WTC11 (cell line): ENCODE measurements around the gene IL17RD. TPM values are rescaled to one million over a fixed set of nuclear protein-coding genes. Genes with fewer than 3 reads are reported as not detected.

Source experiments
- ATAC-seq: fragments of 200-7000 bp; cut with Tn5 transposase; 2 replicates; pipeline ENCODE4 v1.10.0; 2021; ENCODE audit warnings: mild to moderate bottlenecking, moderate library complexity
- CTCF ChIA-PET: fragments of 300-600 bp; sonication (Branson Sonifier 250); formaldehyde crosslinking; loops from one replicate; lab custom pipeline; 2021; ENCODE audit warnings: antibody characterized with exemption; lab: Charles Lee
- POLR2A ChIA-PET: fragments of 350-600 bp; sonication (Branson Sonifier 250); formaldehyde crosslinking; loops from one replicate; lab custom pipeline; 2021; ENCODE audit warnings: antibody characterized with exemption; lab: Charles Lee
- DNase-seq: peaks from one replicate; pipeline ENCODE4 v3.0.0; 2021; ENCODE audit warnings: low spot score
- H3K27ac Mint-ChIP-seq: 2 replicates; pipeline ENCODE4 v1.8.0; 2021; ENCODE audit warnings: mixed read lengths
- H3K27me3 Mint-ChIP-seq: 2 replicates; pipeline ENCODE4 v1.8.0; 2021; ENCODE audit warnings: low read depth, mild to moderate bottlenecking, moderate library complexity, mixed read lengths
- H3K36me3 Mint-ChIP-seq: 2 replicates; pipeline ENCODE4 v1.8.0; 2021; ENCODE audit warnings: mixed read lengths
- H3K4me1 Mint-ChIP-seq: 2 replicates; pipeline ENCODE4 v1.8.0; 2022; ENCODE audit warnings: mixed read lengths
- H3K4me3 Mint-ChIP-seq: 2 replicates; pipeline ENCODE4 v1.8.0; 2021; ENCODE audit warnings: mild to moderate bottlenecking, moderate library complexity, mixed read lengths
- H3K9me3 Mint-ChIP-seq: 2 replicates; pipeline ENCODE4 v1.8.0; 2021; ENCODE audit warnings: mixed read lengths
- ATF1 ChIP-seq: sonication (generic); formaldehyde crosslinking; IDR thresholded peaks from 2 replicates; pipeline ENCODE4 v1.8.1; 2023; ENCODE audit warnings: mild to moderate bottlenecking, moderate library complexity, missing genetic modification reagents
- CTCF ChIP-seq: fragments of 200-600 bp; IDR thresholded peaks from 2 replicates; pipeline ENCODE4 v1.8.0; 2022; ENCODE audit warnings: antibody characterized with exemption
- E2F5 ChIP-seq: sonication (generic); formaldehyde crosslinking; IDR thresholded peaks from 2 replicates; pipeline ENCODE4 v1.8.1; 2022; ENCODE audit warnings: mild to moderate bottlenecking, moderate library complexity, missing genetic modification reagents
- FOXP4 ChIP-seq: sonication (generic); formaldehyde crosslinking; IDR thresholded peaks from 2 replicates; pipeline ENCODE4 v1.8.0; 2022; ENCODE audit warnings: mild to moderate bottlenecking, missing genetic modification reagents
- JAZF1 ChIP-seq: fragments of 250-450 bp; sonication (Bioruptor Pico); IDR thresholded peaks from 2 replicates; pipeline ENCODE4 v1.9.0; 2021; ENCODE audit warnings: moderate library complexity, mild to moderate bottlenecking, inconsistent platforms
- MYBL2 ChIP-seq: sonication (generic); formaldehyde crosslinking; IDR thresholded peaks from 2 replicates; pipeline ENCODE4 v1.8.1; 2023; ENCODE audit warnings: mild to moderate bottlenecking, moderate library complexity, missing genetic modification reagents
- NR2C2 ChIP-seq: sonication (generic); formaldehyde crosslinking; IDR thresholded peaks from 2 replicates; pipeline ENCODE4 v1.8.0; 2022; ENCODE audit warnings: mild to moderate bottlenecking, missing genetic modification reagents
- PREB ChIP-seq: sonication (generic); formaldehyde crosslinking; IDR thresholded peaks from 2 replicates; pipeline ENCODE4 v1.8.1; 2022; ENCODE audit warnings: mild to moderate bottlenecking, missing genetic modification reagents, moderate library complexity, borderline replicate concordance
- TEAD1 ChIP-seq: sonication (generic); formaldehyde crosslinking; IDR thresholded peaks from 2 replicates; pipeline ENCODE4 v1.8.0; 2022; ENCODE audit warnings: mild to moderate bottlenecking, missing genetic modification reagents
- TEAD4 ChIP-seq: sonication (generic); formaldehyde crosslinking; IDR thresholded peaks from 2 replicates; pipeline ENCODE4 v1.8.0; 2022; ENCODE audit warnings: mild to moderate bottlenecking, missing genetic modification reagents
- USF1 ChIP-seq: sonication (generic); formaldehyde crosslinking; IDR thresholded peaks from 2 replicates; pipeline ENCODE4 v1.8.0; 2022; ENCODE audit warnings: mild to moderate bottlenecking, missing genetic modification reagents
- ZNF281 ChIP-seq: sonication (generic); formaldehyde crosslinking; IDR thresholded peaks from 2 replicates; pipeline ENCODE4 v1.8.0; 2023; ENCODE audit warnings: mild to moderate bottlenecking, missing genetic modification reagents
- ZNF425 ChIP-seq: fragments of 250-450 bp; sonication (Bioruptor Pico); conservative IDR thresholded peaks from 2 replicates; pipeline ENCODE4 v1.9.0; 2021; ENCODE audit warnings: mild to moderate bottlenecking
- ZNF512 ChIP-seq: sonication (generic); formaldehyde crosslinking; IDR thresholded peaks from 2 replicates; pipeline ENCODE4 v1.8.1; 2022; ENCODE audit warnings: missing genetic modification reagents, borderline replicate concordance
- total RNA-seq: library from RNA; stranded (reverse); gene quantifications from 3 replicates; pipeline ENCODE4 v1.2.3, GENCODE V29; 2021

IL17RD gene
- total RNA-seq, 1 experiment from 2014 or later = 72.9 TPM

GRCh38 chr3:57105585-57105984, 59.6 kb downstream of the IL17RD start (continued):
- TF ChIP-seq ZNF281 (CRISPR knock-in tag) (no peak), NR2C2 (CRISPR knock-in tag) (no peak), TEAD4 (CRISPR knock-in tag) (no peak), ATF1 (CRISPR knock-in tag) (no peak), MYBL2 (CRISPR knock-in tag) (no peak), USF1 (CRISPR knock-in tag) (no peak), FOXP4 (CRISPR knock-in tag) (no peak), ZNF512 (CRISPR knock-in tag) (no peak), JAZF1 (CRISPR knock-in tag) (no peak), PREB (no peak)
- TF ChIP-seq, all 79 proteins: peak for 0

- Mint-ChIP-seq H3K4me3 (no peak overlapping the region), H3K36me3 (peaks cover 73% of the 10 kb centered on the region), H3K9me3 (no peaks in the 10 kb centered on the region), H3K4me1 (peaks cover 25% of the 10 kb centered on the region), H3K27me3 (no peaks in the 10 kb centered on the region), H3K27ac (peak overlapping the region; percentile 72)
- peak; percentile 70 for DNase-seq
- ChIA-PET POLR2A (no interaction called here), CTCF (interaction anchor here (0.6 to 3.8 kb wide), 22 partner anchors 9 to 128 kb away, joined by 3 to 20 read pairs (median 4); partner anchors contain the start of gene APPL1)
- TF ChIP-seq E2F5 (no peak), CTCF (peak; percentile 93), ZNF425 (CRISPR knock-in tag) (no peak), TEAD1 (CRISPR knock-in tag) (peak; percentile 37; the same call in 1 of the 2 replicates)
- ATAC-seq = peak; percentile 69
These were observed 65.0 kb downstream of the IL17RD start for GRCh38 chr3:57100046-57100695.
